H9 (cell line): ENCODE results near the gene MYBPHL. TPM values are rescaled to one million over a fixed set of nuclear protein-coding genes. Genes with fewer than 3 reads are reported as not detected.
A peak's percentile ranks its signal among the peaks of the same experiment; 100 is the strongest.

ENCODE experiments used
- DNase-seq: peaks from one replicate; pipeline ENCODE4 v3.0.0-alpha.2; 2017
- H2AFZ ChIP-seq: one replicate; pipeline ENCODE4 v1.6.1; 2013; ENCODE audit warnings: mild to moderate bottlenecking, low read length, control low read depth, moderate library complexity
- H2AK5ac ChIP-seq: 2 replicates; pipeline ENCODE4 v1.6.1; 2013; ENCODE audit warnings: low read length, control low read depth, mixed read lengths; ENCODE audit not compliant: insufficient read length
- H2BK120ac ChIP-seq: one replicate; pipeline ENCODE4 v1.6.1; 2013; ENCODE audit warnings: low read depth, mild to moderate bottlenecking, low read length, control low read depth, inconsistent platforms; ENCODE audit not compliant: poor library complexity, severe bottlenecking
- H2BK12ac ChIP-seq: 2 replicates; pipeline ENCODE4 v1.6.1; 2013; ENCODE audit warnings: low read length, control low read depth, mixed read lengths, low read depth; ENCODE audit not compliant: insufficient read length
- H2BK15ac ChIP-seq: 2 replicates; pipeline ENCODE4 v1.6.1; 2013; ENCODE audit warnings: low read depth, low read length, control low read depth
- H2BK20ac ChIP-seq: one replicate; pipeline ENCODE4 v1.6.1; 2013; ENCODE audit warnings: low read depth, mild to moderate bottlenecking, low read length, control low read depth, inconsistent platforms; ENCODE audit not compliant: poor library complexity, severe bottlenecking
- H2BK5ac ChIP-seq: 2 replicates; pipeline ENCODE4 v1.6.1; 2013; ENCODE audit warnings: low read length, control low read depth, mixed read lengths; ENCODE audit not compliant: insufficient read length
- H3K14ac ChIP-seq: 2 replicates; pipeline ENCODE4 v1.6.1; 2013; ENCODE audit warnings: low read length, control low read depth; ENCODE audit not compliant: insufficient read depth
- H3K18ac ChIP-seq: 2 replicates; pipeline ENCODE4 v1.6.1; 2013; ENCODE audit warnings: low read depth, mild to moderate bottlenecking, mixed read lengths, low read length, control low read depth; ENCODE audit not compliant: insufficient read length
- H3K23ac ChIP-seq: 2 replicates; pipeline ENCODE4 v1.6.1; 2013; ENCODE audit warnings: low read length, control low read depth, mixed read lengths, low read depth; ENCODE audit not compliant: insufficient read length
- H3K23me2 ChIP-seq: 2 replicates; pipeline ENCODE4 v1.6.1; 2013; ENCODE audit warnings: low read depth, mild to moderate bottlenecking, mixed read lengths, low read length, control low read depth; ENCODE audit not compliant: insufficient read length, poor library complexity, severe bottlenecking
- H3K27ac ChIP-seq: 2 replicates; pipeline ENCODE4 v1.5.1; 2013; ENCODE audit warnings: low read length, control low read depth, mixed read lengths, low read depth; ENCODE audit not compliant: insufficient read length
- H3K27me3 ChIP-seq: 2 replicates; pipeline ENCODE4 v1.6.1; 2013; ENCODE audit warnings: low read length, control low read depth, inconsistent platforms; ENCODE audit not compliant: insufficient read depth
- H3K4ac ChIP-seq: 2 replicates; pipeline ENCODE4 v1.6.1; 2013; ENCODE audit warnings: low read depth, mild to moderate bottlenecking, control low read depth, inconsistent platforms, low read length, moderate library complexity
- H3K4me1 ChIP-seq: 2 replicates; pipeline ENCODE4 v1.6.1; 2013; ENCODE audit warnings: low read length, control low read depth, inconsistent platforms; ENCODE audit not compliant: insufficient read depth
- H3K4me2 ChIP-seq: 2 replicates; pipeline ENCODE4 v1.6.1; 2013; ENCODE audit warnings: low read length, control low read depth, mixed read lengths; ENCODE audit not compliant: insufficient read length, insufficient read depth
- H3K56ac ChIP-seq: 2 replicates; pipeline ENCODE4 v1.6.1; 2013; ENCODE audit warnings: low read depth, mild to moderate bottlenecking, mixed read lengths, low read length, control low read depth; ENCODE audit not compliant: insufficient read length
- H3K79me1 ChIP-seq: 2 replicates; pipeline ENCODE4 v1.6.1; 2013; ENCODE audit warnings: low read depth, mild to moderate bottlenecking, moderate library complexity, low read length, control low read depth, inconsistent platforms; ENCODE audit not compliant: insufficient read depth, poor library complexity, severe bottlenecking
- H3K79me2 ChIP-seq: 2 replicates; pipeline ENCODE4 v1.6.1; 2013; ENCODE audit warnings: low read length, control low read depth, inconsistent platforms; ENCODE audit not compliant: insufficient read depth
- H3K9ac ChIP-seq: 2 replicates; pipeline ENCODE4 v1.6.1; 2013; ENCODE audit warnings: low read length, control low read depth, mixed read lengths; ENCODE audit not compliant: insufficient read length; ENCODE audit errors: extremely low read depth
- H3K9me3 ChIP-seq: one replicate; pipeline ENCODE4 v1.6.1; 2013; ENCODE audit warnings: low read depth, low read length, inconsistent platforms; ENCODE audit not compliant: control insufficient read depth
- H3T11ph ChIP-seq: one replicate; pipeline ENCODE4 v1.6.1; 2013; ENCODE audit warnings: mild to moderate bottlenecking, low read length, control low read depth, inconsistent platforms
- H4K20me1 ChIP-seq: one replicate; pipeline ENCODE4 v1.6.1; 2013; ENCODE audit not compliant: control insufficient read depth, insufficient read length, insufficient read depth
- H4K5ac ChIP-seq: 2 replicates; pipeline ENCODE4 v1.6.1; 2013; ENCODE audit warnings: low read depth, mild to moderate bottlenecking, mixed read lengths, low read length, control low read depth; ENCODE audit not compliant: insufficient read length
- H4K8ac ChIP-seq: replicated peaks from 2 replicates; pipeline ENCODE4 v1.6.1; 2013; ENCODE audit warnings: low read length, control low read depth, mixed read lengths, low read depth; ENCODE audit not compliant: insufficient read length
- H4K91ac ChIP-seq: 2 replicates; pipeline ENCODE4 v1.6.1; 2013; ENCODE audit warnings: low read depth, mild to moderate bottlenecking, moderate library complexity, mixed read lengths, low read length, control low read depth; ENCODE audit not compliant: insufficient read length
- H3K27ac Mint-ChIP-seq, 3 experiments: 2 replicates in 2 of 3; 3 replicates in 1 of 3; pipeline ENCODE4 v1.8.0; 2020 to 2021; ENCODE audit warnings: mixed read lengths in 3 of 3, mild to moderate bottlenecking in 1 of 3, moderate library complexity in 1 of 3
- H3K27me3 Mint-ChIP-seq: 2 replicates; pipeline ENCODE4 v1.8.0; 2021; ENCODE audit warnings: low read depth, mild to moderate bottlenecking, moderate library complexity, mixed read lengths
- H3K36me3 Mint-ChIP-seq, 3 experiments: 2 replicates in 2 of 3; 3 replicates in 1 of 3; pipeline ENCODE4 v1.8.0; 2020 to 2021; ENCODE audit warnings: low read depth in 3 of 3, mixed read lengths in 3 of 3; ENCODE audit not compliant: insufficient read depth in 1 of 3
- H3K4me1 Mint-ChIP-seq, 2 experiments: 2 replicates each; pipeline ENCODE4 v1.8.0; 2020; ENCODE audit warnings: mixed read lengths in 2 of 2
- H3K4me3 Mint-ChIP-seq, 2 experiments: 2 replicates in 1 of 2; 3 replicates in 1 of 2; pipeline ENCODE4 v1.8.0; 2020 to 2021; ENCODE audit warnings: mild to moderate bottlenecking in 2 of 2, mixed read lengths in 2 of 2, moderate library complexity in 1 of 2
- H3K9me3 Mint-ChIP-seq, 2 experiments: 2 replicates in 1 of 2; 3 replicates in 1 of 2; pipeline ENCODE4 v1.8.0; 2020; ENCODE audit warnings: mild to moderate bottlenecking in 2 of 2, mixed read lengths in 2 of 2, moderate library complexity in 1 of 2
- CTCF ChIP-seq: fragments of 200-600 bp; sonication (generic); conservative IDR thresholded peaks from 3 replicates; pipeline ENCODE4 v1.8.0; 2021; ENCODE audit warnings: antibody characterized with exemption, mild to moderate bottlenecking
- whole genome bisulfite sequencing: extraction: QIAGEN DNeasy Blood & Tissue Kit; methylation state at CpG from one replicate; pipeline ENCODE4 v1.1.7; 2013; ENCODE audit warnings: missing lambda C conversion rate, low lambda C conversion rate, mixed read lengths; ENCODE audit not compliant: insufficient read length; ENCODE audit errors: extremely low coverage; 5-methylcytosine and 5-hydroxymethylcytosine counted together
- total RNA-seq: library from RNA; stranded (reverse); gene quantifications from 2 replicates; pipeline ENCODE4 v1.2.1, GENCODE V29; 2021

Gene MYBPHL
- total RNA-seq, 1 experiment from 2014 or later, result 0.59 TPM

DNA sequence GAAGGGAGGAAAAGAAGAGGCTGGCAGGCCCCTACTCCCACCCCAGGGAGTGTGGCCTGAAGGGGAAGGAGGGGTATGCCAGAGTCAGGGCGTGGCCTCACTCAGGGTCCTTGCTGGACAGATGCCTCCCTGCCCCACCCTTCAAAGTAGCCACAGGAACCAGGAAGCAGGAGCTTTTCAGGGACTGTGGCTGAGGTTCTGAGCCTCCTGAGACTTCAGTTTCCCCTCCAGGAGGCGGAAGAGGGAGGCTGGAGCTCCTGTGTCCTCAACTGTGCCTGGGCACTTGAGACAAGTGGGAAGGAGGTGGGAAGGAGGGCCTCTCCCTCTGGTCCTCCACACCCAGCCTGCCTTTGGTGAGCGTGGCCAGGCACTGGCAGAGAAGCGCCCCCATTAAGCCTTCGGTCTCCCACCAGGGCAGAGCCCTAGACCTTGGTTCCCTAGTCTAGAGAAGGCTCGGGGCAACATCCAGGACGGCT is 52.2 kb downstream of the MYBPHL start:
- TF ChIP-seq CTCF, result no peak
- Histone ChIP-seq H4K20me1 (no peaks in the 10 kb centered on the region), H3T11ph (no peak overlapping the region), H2BK20ac (no peak overlapping the region), H4K5ac (no peak overlapping the region), H3K79me2 (no peaks in the 10 kb centered on the region; the same call in 1 of the 2 replicates), H3K27me3 (peaks cover 4% of the 10 kb centered on the region; the same call in 1 of the 2 replicates), H3K9me3 (no peaks in the 10 kb centered on the region), H3K14ac (peak overlapping the region; percentile 54), H2BK12ac (no peak overlapping the region), H3K18ac (peak overlapping the region; percentile 58), H3K4me1 (no peaks in the 10 kb centered on the region; the same call in 1 of the 2 replicates), H3K79me1 (no peaks in the 10 kb centered on the region), H2BK120ac (no peak overlapping the region), H3K4ac (no peak overlapping the region), H3K27ac (no peak overlapping the region), H3K9ac (no peak overlapping the region), H3K4me2 (no peak overlapping the region), H3K56ac (no peak overlapping the region), H3K23me2 (peaks cover 5% of the 10 kb centered on the region), H4K91ac (no peak overlapping the region), H2AK5ac (no peak overlapping the region), H2BK15ac (no peak overlapping the region; the same call in 1 of the 2 replicates), H2BK5ac (no peak overlapping the region), H3K23ac (no peak overlapping the region), H4K8ac (no peak overlapping the region), H2AFZ (no peak overlapping the region)
- WGBS, result no CpG with 5 or more reads among the region's 7 CpGs
- Mint-ChIP-seq H3K4me1 (peaks cover 43 to 53% of the 10 kb centered on the region in 2 experiments), H3K9me3 (peaks cover 14 to 21% of the 10 kb centered on the region in 2 experiments), H3K27me3 (peaks cover 24% of the 10 kb centered on the region), H3K4me3 (peak overlapping the region; percentile 41 to 67; a peak in 2 of 5 replicates), H3K36me3 (peaks cover 25 to 40% (median 33%) of the 10 kb centered on the region in 3 experiments), H3K27ac (no peak overlapping the region; a peak in 2 of 7 replicates)
- DNase-seq, result no peak
